ENCODE data around the gene SPEN. TPM values are rescaled to one million over a fixed set of nuclear protein-coding genes. Genes with fewer than 3 reads are reported as not detected.

SPEN gene
- total and polyA plus RNA-seq, 10 of the 15 experiments (the other 5 are each of a cell fraction or from before 2014, with no cell fraction given), result 5.2 to 58.7 (median 20.1) TPM

GRCh38 chr1:15850471-15851001 lies 3.0 kb downstream of the SPEN start:
- H3K4me3 ChIP-seq, result peak overlapping the region; percentile 94
- H3K36me3 ChIP-seq (ENCODE audit: control insufficient read depth in 2 of 2, insufficient read depth in 2 of 2, low read length in 1 of 2), result no peaks in the 10 kb centered on the region
- RAD21 ChIA-PET (ENCODE audit: unreplicated experiment), result interaction anchor here (1.0 to 6.2 kb wide), 10 partner anchors 13 to 125 kb away, joined by 3 to 55 read pairs (median 7); partner anchors contain the start of gene ZBTB17
- TF ChIP-seq ZZZ3 (IDR thresholded peaks at IDR 0.05; ENCODE audit: control insufficient read depth, insufficient read length, low read depth) (no peak), IKZF1 (conservative IDR thresholded peaks at IDR 0.05) (no peak), CBX5 (IDR thresholded peaks at IDR 0.05; ENCODE audit: low read depth) (no peak), SREBF1 (IDR thresholded peaks at IDR 0.05; ENCODE audit: low read length) (no peak)
- TF ChIP-seq, protein P1, sequence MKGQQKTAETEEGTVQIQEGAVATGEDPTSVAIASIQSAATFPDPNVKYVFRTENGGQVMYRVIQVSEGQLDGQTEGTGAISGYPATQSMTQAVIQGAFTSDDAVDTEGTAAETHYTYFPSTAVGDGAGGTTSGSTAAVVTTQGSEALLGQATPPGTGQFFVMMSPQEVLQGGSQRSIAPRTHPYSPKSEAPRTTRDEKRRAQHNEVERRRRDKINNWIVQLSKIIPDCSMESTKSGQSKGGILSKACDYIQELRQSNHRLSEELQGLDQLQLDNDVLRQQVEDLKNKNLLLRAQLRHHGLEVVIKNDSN (IDR thresholded peaks at IDR 0.05; ENCODE audit: borderline replicate concordance, extremely low read length, insufficient read depth, low read depth, low read length), result no peak
- TF ChIP-seq, protein P2, sequence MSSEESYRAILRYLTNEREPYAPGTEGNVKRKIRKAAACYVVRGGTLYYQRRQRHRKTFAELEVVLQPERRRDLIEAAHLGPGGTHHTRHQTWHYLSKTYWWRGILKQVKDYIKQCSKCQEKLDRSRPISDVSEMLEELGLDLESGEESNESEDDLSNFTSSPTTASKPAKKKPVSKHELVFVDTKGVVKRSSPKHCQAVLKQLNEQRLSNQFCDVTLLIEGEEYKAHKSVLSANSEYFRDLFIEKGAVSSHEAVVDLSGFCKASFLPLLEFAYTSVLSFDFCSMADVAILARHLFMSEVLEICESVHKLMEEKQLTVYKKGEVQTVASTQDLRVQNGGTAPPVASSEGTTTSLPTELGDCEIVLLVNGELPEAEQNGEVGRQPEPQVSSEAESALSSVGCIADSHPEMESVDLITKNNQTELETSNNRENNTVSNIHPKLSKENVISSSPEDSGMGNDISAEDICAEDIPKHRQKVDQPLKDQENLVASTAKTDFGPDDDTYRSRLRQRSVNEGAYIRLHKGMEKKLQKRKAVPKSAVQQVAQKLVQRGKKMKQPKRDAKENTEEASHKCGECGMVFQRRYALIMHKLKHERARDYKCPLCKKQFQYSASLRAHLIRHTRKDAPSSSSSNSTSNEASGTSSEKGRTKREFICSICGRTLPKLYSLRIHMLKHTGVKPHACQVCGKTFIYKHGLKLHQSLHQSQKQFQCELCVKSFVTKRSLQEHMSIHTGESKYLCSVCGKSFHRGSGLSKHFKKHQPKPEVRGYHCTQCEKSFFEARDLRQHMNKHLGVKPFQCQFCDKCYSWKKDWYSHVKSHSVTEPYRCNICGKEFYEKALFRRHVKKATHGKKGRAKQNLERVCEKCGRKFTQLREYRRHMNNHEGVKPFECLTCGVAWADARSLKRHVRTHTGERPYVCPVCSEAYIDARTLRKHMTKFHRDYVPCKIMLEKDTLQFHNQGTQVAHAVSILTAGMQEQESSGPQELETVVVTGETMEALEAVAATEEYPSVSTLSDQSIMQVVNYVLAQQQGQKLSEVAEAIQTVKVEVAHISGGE (CRISPR knock-in tag; IDR thresholded peaks at IDR 0.05), result no peak
- H3K4me2 ChIP-seq (ENCODE audit: control insufficient read depth, insufficient read depth), result peak overlapping the region; percentile 94
- peaks cover under 1% of the 10 kb centered on the region for H3K4me1 ChIP-seq (ENCODE audit: control insufficient read depth, insufficient read depth, low read length)
- in situ Hi-C loops (cut with MboI), result no loop called here
- no peak overlapping the region for H2AFZ ChIP-seq (ENCODE audit: control insufficient read depth, low read depth, low read length)
- 4% methylated on average over 2 of the region's 2 CpGs for WGBS (ENCODE audit: insufficient coverage, insufficient replicate concordance, low lambda C conversion rate, missing lambda C conversion rate)
- DNase-seq (ENCODE audit: low read depth, low spot score) (no peak), FAIRE-seq (no peak), ATAC-seq (no peak)
- intact Hi-C loops (cut with micrococcal nuclease; ENCODE audit: unreplicated experiment), result loop anchor here (2.0 kb wide), 1 partner anchor 66 kb away; no protein-coding TSS in a partner anchor
- SMC1A ChIA-PET (ENCODE audit: uncharacterized antibody, unreplicated experiment), result interaction anchor here (1.0 to 4.8 kb wide), 10 partner anchors 9 to 157 kb away, joined by 4 to 15 read pairs (median 6); no protein-coding TSS in a partner anchor
- peak overlapping the region; percentile 86 for H3K27ac ChIP-seq (ENCODE audit: control insufficient read depth, insufficient read depth)
- CTCF ChIA-PET, result interaction anchor here (1.0 to 2.4 kb wide), 5 partner anchors 12 to 143 kb away, joined by 3 to 8 read pairs (median 4); no protein-coding TSS in a partner anchor
- peak overlapping the region; percentile 88 for H3K9ac ChIP-seq (ENCODE audit: control insufficient read depth, insufficient read depth, low read length)
- H3K79me2 ChIP-seq (ENCODE audit: control insufficient read depth, insufficient read depth, low read length), result peaks cover 93% of the 10 kb centered on the region
- POLR2A ChIA-PET, result interaction anchor here (0.6 to 6.1 kb wide), 5 partner anchors 13 to 114 kb away, joined by 3 to 75 read pairs (median 3); no protein-coding TSS in a partner anchor
- no TSS peak for BruUV-seq (replicated peaks)
- H4K20me1 ChIP-seq (ENCODE audit: control insufficient read depth, insufficient read depth), result no peaks in the 10 kb centered on the region
- H3K9me3 ChIP-seq (replicated peaks; ENCODE audit: control insufficient read depth, insufficient read depth, low read length), result no peaks in the 10 kb centered on the region
- no peaks in the 10 kb centered on the region for H3K27me3 ChIP-seq (replicated peaks in 1 of 2; ENCODE audit: control insufficient read depth in 2 of 2, insufficient read depth in 2 of 2, low read length in 1 of 2)
